Measurements from ENCODE around the gene SMARCD2. TPM values are rescaled to one million over a fixed set of nuclear protein-coding genes. Genes with fewer than 3 reads are reported as not detected.
A peak's percentile ranks its signal among the peaks of the same experiment; 100 is the strongest.
"Not testable (repeated sequence)": the region's sequence is repeated elsewhere in the genome, so short reads cannot be mapped to it uniquely, and the experiment has no call there.

The SMARCD2 gene
- total RNA-seq, 1 donor from 2014 or later = 116 TPM

GRCh38 chr17:63871646-63872365 lies 29.3 kb upstream of the SMARCD2 start:
- H3K4me1 Mint-ChIP-seq (ENCODE audit: low read depth); H3K4me3 Mint-ChIP-seq; H3K36me3 Mint-ChIP-seq (ENCODE audit: low read depth); DNase-seq (ENCODE audit: low spot score); H3K27ac Mint-ChIP-seq; H3K9me3 Mint-ChIP-seq; intact Hi-C loops (cut with micrococcal nuclease): not testable (repeated sequence)
- H3K27me3 Mint-ChIP-seq (ENCODE audit: insufficient read depth) = peaks cover 16% of the 10 kb centered on the region

- H3K4me1 Mint-ChIP-seq (ENCODE audit: low read depth); intact Hi-C loops (cut with micrococcal nuclease); H3K9me3 Mint-ChIP-seq; H3K27ac Mint-ChIP-seq; DNase-seq (ENCODE audit: low spot score); H3K36me3 Mint-ChIP-seq (ENCODE audit: low read depth); H3K4me3 Mint-ChIP-seq: not testable (repeated sequence)
- H3K27me3 Mint-ChIP-seq (ENCODE audit: insufficient read depth) = peaks cover 16% of the 10 kb centered on the region
These were observed 27.8 kb upstream of the SMARCD2 start for GRCh38 chr17:63870292-63870665.

GRCh38 chr17:63869491-63870291 lies 27.2 kb upstream of the SMARCD2 start:
- DNase-seq (ENCODE audit: low spot score); H3K36me3 Mint-ChIP-seq (ENCODE audit: low read depth); H3K4me1 Mint-ChIP-seq (ENCODE audit: low read depth); H3K9me3 Mint-ChIP-seq; H3K27ac Mint-ChIP-seq; intact Hi-C loops (cut with micrococcal nuclease); H3K4me3 Mint-ChIP-seq: not testable (repeated sequence)
- peaks cover 15% of the 10 kb centered on the region for H3K27me3 Mint-ChIP-seq (ENCODE audit: insufficient read depth)

GRCh38 chr17:63866625-63867024 lies 24.1 kb upstream of the SMARCD2 start:
- intact Hi-C loops (cut with micrococcal nuclease); H3K36me3 Mint-ChIP-seq (ENCODE audit: low read depth); H3K27ac Mint-ChIP-seq; H3K4me3 Mint-ChIP-seq; DNase-seq (ENCODE audit: low spot score); H3K4me1 Mint-ChIP-seq (ENCODE audit: low read depth); H3K9me3 Mint-ChIP-seq: not testable (repeated sequence)
- peaks cover 19% of the 10 kb centered on the region for H3K27me3 Mint-ChIP-seq (ENCODE audit: insufficient read depth)

- no peak for DNase-seq (ENCODE audit: low spot score)
- intact Hi-C loops (cut with micrococcal nuclease) = no loop called here
- peaks cover 31% of the 10 kb centered on the region for H3K27me3 Mint-ChIP-seq (ENCODE audit: insufficient read depth)
These were observed 16.8 kb upstream of the SMARCD2 start for GRCh38 chr17:63859257-63859656.

GRCh38 chr17:63856425-63856824 lies 13.9 kb upstream of the SMARCD2 start:
- H3K4me3 Mint-ChIP-seq; DNase-seq (ENCODE audit: low spot score); H3K9me3 Mint-ChIP-seq; intact Hi-C loops (cut with micrococcal nuclease); H3K27ac Mint-ChIP-seq; H3K36me3 Mint-ChIP-seq (ENCODE audit: low read depth); H3K4me1 Mint-ChIP-seq (ENCODE audit: low read depth): not testable (repeated sequence)
- peaks cover 39% of the 10 kb centered on the region for H3K27me3 Mint-ChIP-seq (ENCODE audit: insufficient read depth)

More at GRCh38 chr17:63859257-63859656, 16.8 kb upstream of the SMARCD2 start:
- H3K9me3 Mint-ChIP-seq = no peaks in the 10 kb centered on the region
- H3K27ac Mint-ChIP-seq = no peak overlapping the region
- no peak overlapping the region for H3K4me3 Mint-ChIP-seq
- no peaks in the 10 kb centered on the region for H3K4me1 Mint-ChIP-seq (ENCODE audit: low read depth)
- no peaks in the 10 kb centered on the region for H3K36me3 Mint-ChIP-seq (ENCODE audit: low read depth)

GRCh38 chr17:63855185-63855584 lies 12.7 kb upstream of the SMARCD2 start:
- Mint-ChIP-seq H3K4me3 (no peak overlapping the region), H3K27ac (no peak overlapping the region), H3K9me3 (no peaks in the 10 kb centered on the region), H3K4me1 (ENCODE audit: low read depth) (no peaks in the 10 kb centered on the region), H3K36me3 (ENCODE audit: low read depth) (no peaks in the 10 kb centered on the region), H3K27me3 (ENCODE audit: insufficient read depth) (peaks cover 35% of the 10 kb centered on the region)
- DNase-seq (ENCODE audit: low spot score) = no peak
- intact Hi-C loops (cut with micrococcal nuclease) = no loop called here

GRCh38 chr17:63854709-63855108 lies 12.2 kb upstream of the SMARCD2 start:
- H3K27me3 Mint-ChIP-seq (ENCODE audit: insufficient read depth) = peaks cover 32% of the 10 kb centered on the region
- H3K4me1 Mint-ChIP-seq (ENCODE audit: low read depth) = peaks cover 2% of the 10 kb centered on the region
- intact Hi-C loops (cut with micrococcal nuclease) = no loop called here
- H3K4me3 Mint-ChIP-seq = no peak overlapping the region
- H3K27ac Mint-ChIP-seq = no peak overlapping the region
- no peak for DNase-seq (ENCODE audit: low spot score)
- no peaks in the 10 kb centered on the region for H3K9me3 Mint-ChIP-seq
- no peaks in the 10 kb centered on the region for H3K36me3 Mint-ChIP-seq (ENCODE audit: low read depth)

- no peak overlapping the region for H3K4me3 Mint-ChIP-seq
- peaks cover under 1% of the 10 kb centered on the region for H3K9me3 Mint-ChIP-seq
- peaks cover 2% of the 10 kb centered on the region for H3K36me3 Mint-ChIP-seq (ENCODE audit: low read depth)
- intact Hi-C loops (cut with micrococcal nuclease) = no loop called here
- H3K4me1 Mint-ChIP-seq (ENCODE audit: low read depth) = peaks cover 11% of the 10 kb centered on the region
- H3K27ac Mint-ChIP-seq = no peak overlapping the region
- peaks cover 32% of the 10 kb centered on the region for H3K27me3 Mint-ChIP-seq (ENCODE audit: insufficient read depth)
- no peak for DNase-seq (ENCODE audit: low spot score)
These were observed 10.8 kb upstream of the SMARCD2 start for GRCh38 chr17:63853260-63853659.

- H3K4me1 Mint-ChIP-seq (ENCODE audit: low read depth) = peaks cover 27% of the 10 kb centered on the region
- intact Hi-C loops (cut with micrococcal nuclease) = no loop called here
- H3K4me3 Mint-ChIP-seq = no peak overlapping the region
- H3K27me3 Mint-ChIP-seq (ENCODE audit: insufficient read depth) = peaks cover 26% of the 10 kb centered on the region
- peaks cover 6% of the 10 kb centered on the region for H3K9me3 Mint-ChIP-seq
- H3K27ac Mint-ChIP-seq = no peak overlapping the region
- no peak for DNase-seq (ENCODE audit: low spot score)
- H3K36me3 Mint-ChIP-seq (ENCODE audit: low read depth) = peaks cover 2% of the 10 kb centered on the region
These were observed 7.9 kb upstream of the SMARCD2 start for GRCh38 chr17:63850401-63850800.

GRCh38 chr17:63848834-63849689 lies 6.6 kb upstream of the SMARCD2 start:
- peaks cover 27% of the 10 kb centered on the region for H3K4me1 Mint-ChIP-seq (ENCODE audit: low read depth)
- peak overlapping the region; percentile 97 for H3K27ac Mint-ChIP-seq
- H3K4me3 Mint-ChIP-seq = peak overlapping the region; percentile 80
- intact Hi-C loops (cut with micrococcal nuclease) = no loop called here
- H3K36me3 Mint-ChIP-seq (ENCODE audit: low read depth) = peaks cover 2% of the 10 kb centered on the region
- peaks cover 6% of the 10 kb centered on the region for H3K9me3 Mint-ChIP-seq
- DNase-seq (ENCODE audit: low spot score) = peak; percentile 94
- H3K27me3 Mint-ChIP-seq (ENCODE audit: insufficient read depth) = peaks cover 13% of the 10 kb centered on the region

- Mint-ChIP-seq H3K9me3 (peaks cover 6% of the 10 kb centered on the region), H3K36me3 (ENCODE audit: low read depth) (peaks cover 2% of the 10 kb centered on the region), H3K27me3 (ENCODE audit: insufficient read depth) (peaks cover 8% of the 10 kb centered on the region), H3K4me1 (ENCODE audit: low read depth) (peaks cover 32% of the 10 kb centered on the region), H3K4me3 (peak overlapping the region; percentile 61), H3K27ac (peak overlapping the region; percentile 45)
- intact Hi-C loops (cut with micrococcal nuclease) = no loop called here
- DNase-seq (ENCODE audit: low spot score) = no peak
These were observed 5.2 kb upstream of the SMARCD2 start for GRCh38 chr17:63847525-63848249.

All from activated T-helper 1 cell treated with anti-CD3 and anti-CD28 coated beads, Interleukin-12 subunit alpha, Interleukin-12 subunit beta, Interleukin-2, Interleukin-4 antibody, amounts not matched to agents 30 ng/mL and 10 ng/mL and 1 ng/mL, durations not matched to agents 14 hours and 24 hours and 36 hours (primary cell).